Adrenal gland (tissue), 12 donors: ENCODE results near the gene TBXA2R. TPM values are rescaled to one million over a fixed set of nuclear protein-coding genes. Genes with fewer than 3 reads are reported as not detected.
"Not testable (repeated sequence)": the region's sequence is repeated elsewhere in the genome, so short reads cannot be mapped to it uniquely, and the experiment has no call there.

Experiments
- DNase-seq, 7 donors: peaks; one replicate each; pipeline ENCODE4 v3.0.0-alpha.2; 2019 to 2020
- H3K27ac ChIP-seq, 5 donors: fragments of 200-600 bp; sonication (generic) in 4 of 5; 1 replicate in 3 of 5; 2 replicates in 2 of 5; pipeline versions ENCODE4 v1.5.1 to v1.8.0; 2016 to 2020; ENCODE audit warnings: mild to moderate bottlenecking in 1 of 5
- H3K27me3 ChIP-seq: fragments of 200-600 bp; 2 replicates; pipeline ENCODE4 v1.8.0; 2021
- H3K36me3 ChIP-seq, 2 donors: fragments of 200-600 bp; replicated peaks in 1 of 2; 1 replicate in 1 of 2; 2 replicates in 1 of 2; pipeline versions ENCODE4 v1.5.1 to v1.8.0; 2018 to 2022
- H3K4me1 ChIP-seq, 2 donors: fragments of 200-600 bp; replicated peaks in 1 of 2; 1 replicate in 1 of 2; 2 replicates in 1 of 2; pipeline versions ENCODE4 v1.5.1 to v1.8.0; 2018 to 2021
- H3K4me3 ChIP-seq, 4 donors: fragments of 200-600 bp; sonication (generic) in 3 of 4; one replicate each; pipeline ENCODE4 v1.5.1; 2016 to 2018
- H3K9me3 ChIP-seq, 3 donors: fragments of 200-600 bp; sonication (generic) in 1 of 3; replicated peaks in 1 of 3; 1 replicate in 2 of 3; 2 replicates in 1 of 3; pipeline versions ENCODE4 v1.5.1 to v1.8.0; 2016 to 2021
- CTCF ChIP-seq, 6 experiments: fragments of 450-650 bp in 4 of 6; fragments of 200-600 bp in 2 of 6; sonication (generic) in 1 of 6; IDR thresholded peaks; 1 replicate in 5 of 6; 2 replicates in 1 of 6; pipeline versions ENCODE4 v1.5.1 to v1.8.0; 2016 to 2021; ENCODE audit warnings: antibody characterized with exemption in 6 of 6, mild to moderate bottlenecking in 2 of 6, moderate library complexity in 1 of 6
- POLR2A ChIP-seq, 2 donors: fragments of 450-650 bp; IDR thresholded peaks; one replicate each; pipeline ENCODE4 v1.6.1; 2017; ENCODE audit warnings: antibody characterized with exemption in 2 of 2, mild to moderate bottlenecking in 2 of 2, moderate library complexity in 1 of 2
- WGBS, 4 donors: extraction: QIAGEN DNeasy Blood & Tissue Kit in 2 of 4; methylation state at CpG; one replicate each; pipeline versions ENCODE4 v1.1.5 to v1.1.7; 2013 to 2017; 5-methylcytosine and 5-hydroxymethylcytosine counted together
- intact Hi-C, 2 donors: fragments of 100-400 bp; cut with DNase I; formaldehyde crosslinking; loops; one replicate each; pipeline versions ENCODE4 v1.14.1 to v1.15.0; 2022 to 2023
- polyA plus RNA-seq, 3 donors: library from polyadenylated mRNA; stranded (reverse); fragments of 200-250 nt in 2 of 3; fragments of 350-450 nt in 1 of 3; fragmentation: Illumina TruSeq in 1 of 3; extraction: RNeasy Lipid Tissue Mini Kit (QIAGEN cat#74804) in 1 of 3; gene quantifications; one replicate each; pipeline ENCODE4 v1.2.3, GENCODE V29; 2013 to 2014
- total RNA-seq, 9 donors: library from RNA; depleted of rRNA in 4 of 9; stranded (reverse); fragments of >200 nt in 4 of 9; fragments of 120-200 nt in 1 of 9; fragmentation: NEBNext Ultra II Directional in 1 of 9; extraction: Animal tissue kit (Norgen Biotek cat#: 25700) in 1 of 9; gene quantifications; one replicate each; pipeline versions ENCODE4 v1.1.0 to v1.2.4, GENCODE V29; 2013 to 2023
- donor health status: healthy with polysubstance abuse.
- donor health status: Bipolar disorder and iron deficiency.
- donor health status: DM: yes; HTN: yes; CAD: no.
- donor health status: DM: no; HTN: no; CAD: no.
- donor health status: DM: no; HTN: no; CAD: no.
- donor health status: DM: yes; HTN: yes; CAD: no.

The TBXA2R gene
- total and polyA plus RNA-seq, 12 donors = 4.7 to 25.5 (median 12.4) TPM

- Histone ChIP-seq H3K4me1 (no peaks in the 10 kb centered on the region), H3K27ac (no peak overlapping the region), H3K27me3 (no peaks in the 10 kb centered on the region), H3K9me3 (no peaks in the 10 kb centered on the region), H3K4me3 (no peak overlapping the region), H3K36me3 (no peaks in the 10 kb centered on the region)
- DNase-seq = no peak
- intact Hi-C loops = no loop called here
- 84 to 92% (median 89%) methylated on average over 4 to 16 of the region's 16 CpGs for WGBS, 4 donors
- no peak for TF ChIP-seq POLR2A (IDR thresholded peaks at IDR 0.05)
- no peak for TF ChIP-seq CTCF (IDR thresholded peaks at IDR 0.05)
These were observed 25.4 kb upstream of the TBXA2R start for GRCh38 chr19:3632098-3632497.

GRCh38 chr19:3631053-3631861 is 24.6 kb upstream of the TBXA2R start:
- Histone ChIP-seq H3K4me1 (no peaks in the 10 kb centered on the region), H3K4me3 (no peak overlapping the region), H3K27ac (no peak overlapping the region), H3K36me3 (no peaks in the 10 kb centered on the region), H3K9me3 (no peaks in the 10 kb centered on the region), H3K27me3 (no peaks in the 10 kb centered on the region)
- 89 to 92% (median 91%) methylated on average over 18 to 43 of the region's 43 CpGs for WGBS, 4 donors
- TF ChIP-seq CTCF (IDR thresholded peaks at IDR 0.05) = no peak
- TF ChIP-seq POLR2A (IDR thresholded peaks at IDR 0.05) = no peak
- intact Hi-C loops = no loop called here
- DNase-seq = no peak

- 64 to 75% (median 67%) methylated on average over 9 of the region's 9 CpGs for WGBS, 4 donors
- not testable (repeated sequence) for H3K27me3 ChIP-seq, H3K27ac ChIP-seq, H3K4me3 ChIP-seq, H3K9me3 ChIP-seq, DNase-seq, H3K36me3 ChIP-seq
- H3K4me1 ChIP-seq = peaks cover 6 to 22% of the 10 kb centered on the region in 2 donors
- intact Hi-C loops = loop anchor here in 1 of 2 donors (10.0 kb wide), 1 partner anchor 314 kb away; no protein-coding TSS in a partner anchor
These were observed 22.1 kb upstream of the TBXA2R start for GRCh38 chr19:3628766-3629165.

GRCh38 chr19:3627351-3627723 is 20.7 kb upstream of the TBXA2R start:
- Histone ChIP-seq H3K4me1 (peaks cover 6 to 22% of the 10 kb centered on the region in 2 donors), H3K27ac (peak overlapping the region in 2 of 5 donors; percentile 91 to 96), H3K27me3 (no peaks in the 10 kb centered on the region), H3K9me3 (no peaks in the 10 kb centered on the region), H3K4me3 (no peak overlapping the region), H3K36me3 (peaks cover 0 to 11% of the 10 kb centered on the region in 2 donors)
- DNase-seq = no peak
- TF ChIP-seq CTCF (IDR thresholded peaks at IDR 0.05) (no peak), POLR2A (IDR thresholded peaks at IDR 0.05) (no peak)
- intact Hi-C loops = loop anchor here in 1 of 2 donors (10.0 kb wide), 1 partner anchor 313 kb away; no protein-coding TSS in a partner anchor
- WGBS, 4 donors = 54 to 67% (median 60%) methylated on average over 7 of the region's 7 CpGs
